ENCODE results near the gene MS4A6E.
A peak's percentile ranks its signal among the peaks of the same experiment; 100 is the strongest.
"Not testable (repeated sequence)": the region's sequence is repeated elsewhere in the genome, so short reads cannot be mapped to it uniquely, and the experiment has no call there.

MS4A6E gene

GRCh38 chr11:60349990-60350389 is 22.9 kb downstream of the MS4A6E start:
- no peak for TF ChIP-seq Cebpa-rat (IDR thresholded peaks at IDR 0.05)
- Histone ChIP-seq H4K20me1 (no peaks in the 10 kb centered on the region), H3K4me1 (no peaks in the 10 kb centered on the region), H3K4me3 (no peak overlapping the region), H3K36me3 (no peaks in the 10 kb centered on the region), H3K9ac (no peak overlapping the region), H3K9me3 (peaks cover 22% of the 10 kb centered on the region), H3K27ac (no peak overlapping the region), H3K27me3 (no peaks in the 10 kb centered on the region), H3K4me2 (no peak overlapping the region)

- Histone ChIP-seq H3K4me3 (no peak overlapping the region), H3K36me3 (0 out of 2 replicates have a peak, but pooled peaks cover 6% of the 10 kb centered on the region), H3K27me3 (no peaks in the 10 kb centered on the region), H3K9me3 (peaks cover 65% of the 10 kb centered on the region), H3K4me2 (no peak overlapping the region), H3K27ac (no peak overlapping the region), H3K4me1 (0 out of 2 replicates have a peak, but pooled peaks cover 1% of the 10 kb centered on the region), H3K9ac (no peak overlapping the region), H4K20me1 (no peaks in the 10 kb centered on the region)
- TF ChIP-seq Cebpa-rat (IDR thresholded peaks at IDR 0.05): no peak
These were observed 30.7 kb downstream of the MS4A6E start for GRCh38 chr11:60357771-60358170.

GRCh38 chr11:60360621-60361020 is 33.6 kb downstream of the MS4A6E start:
- no peak overlapping the region for H3K9ac ChIP-seq
- H3K27ac ChIP-seq: no peak overlapping the region
- H3K9me3 ChIP-seq: peaks cover 50% of the 10 kb centered on the region
- H3K4me2 ChIP-seq: no peak overlapping the region
- no peaks in the 10 kb centered on the region for H3K27me3 ChIP-seq
- 0 out of 2 replicates have a peak, but pooled peaks cover 6% of the 10 kb centered on the region for H3K36me3 ChIP-seq
- H3K4me3 ChIP-seq: peak overlapping the region; percentile 33; the same call in 1 of the 2 replicates
- H4K20me1 ChIP-seq: no peaks in the 10 kb centered on the region
- no peak for TF ChIP-seq Cebpa-rat (IDR thresholded peaks at IDR 0.05)
- peaks cover 24% of the 10 kb centered on the region for H3K4me1 ChIP-seq

DNA sequence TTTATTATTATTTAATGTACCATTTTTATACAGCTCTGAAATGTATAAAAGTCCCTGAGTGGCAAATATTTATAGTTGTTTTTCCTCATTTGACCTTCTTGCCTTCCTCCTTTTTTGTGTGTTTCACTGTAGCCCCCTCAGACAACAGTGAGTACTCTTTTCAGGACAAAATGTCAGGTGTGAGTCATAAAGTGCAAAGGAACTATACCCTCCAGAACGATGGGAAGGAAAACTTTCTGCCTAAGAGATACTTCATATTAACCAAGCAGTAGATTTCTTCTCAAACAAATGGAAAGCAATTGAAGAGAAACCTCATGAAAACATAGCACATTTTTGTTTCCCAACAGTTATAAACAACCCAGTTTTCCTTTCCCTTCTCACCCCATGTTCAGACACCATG is 35.2 kb downstream of the MS4A6E start:
- peaks cover 52% of the 10 kb centered on the region for H3K9me3 ChIP-seq
- H4K20me1 ChIP-seq: no peaks in the 10 kb centered on the region
- H3K4me3 ChIP-seq: no peak overlapping the region
- no peak overlapping the region for H3K27ac ChIP-seq
- H3K27me3 ChIP-seq: no peaks in the 10 kb centered on the region
- no peak overlapping the region for H3K4me2 ChIP-seq
- H3K4me1 ChIP-seq: peaks cover 24% of the 10 kb centered on the region
- no peak for TF ChIP-seq Cebpa-rat (IDR thresholded peaks at IDR 0.05)
- 0 out of 2 replicates have a peak, but pooled peaks cover 6% of the 10 kb centered on the region for H3K36me3 ChIP-seq
- no peak overlapping the region for H3K9ac ChIP-seq

DNA sequence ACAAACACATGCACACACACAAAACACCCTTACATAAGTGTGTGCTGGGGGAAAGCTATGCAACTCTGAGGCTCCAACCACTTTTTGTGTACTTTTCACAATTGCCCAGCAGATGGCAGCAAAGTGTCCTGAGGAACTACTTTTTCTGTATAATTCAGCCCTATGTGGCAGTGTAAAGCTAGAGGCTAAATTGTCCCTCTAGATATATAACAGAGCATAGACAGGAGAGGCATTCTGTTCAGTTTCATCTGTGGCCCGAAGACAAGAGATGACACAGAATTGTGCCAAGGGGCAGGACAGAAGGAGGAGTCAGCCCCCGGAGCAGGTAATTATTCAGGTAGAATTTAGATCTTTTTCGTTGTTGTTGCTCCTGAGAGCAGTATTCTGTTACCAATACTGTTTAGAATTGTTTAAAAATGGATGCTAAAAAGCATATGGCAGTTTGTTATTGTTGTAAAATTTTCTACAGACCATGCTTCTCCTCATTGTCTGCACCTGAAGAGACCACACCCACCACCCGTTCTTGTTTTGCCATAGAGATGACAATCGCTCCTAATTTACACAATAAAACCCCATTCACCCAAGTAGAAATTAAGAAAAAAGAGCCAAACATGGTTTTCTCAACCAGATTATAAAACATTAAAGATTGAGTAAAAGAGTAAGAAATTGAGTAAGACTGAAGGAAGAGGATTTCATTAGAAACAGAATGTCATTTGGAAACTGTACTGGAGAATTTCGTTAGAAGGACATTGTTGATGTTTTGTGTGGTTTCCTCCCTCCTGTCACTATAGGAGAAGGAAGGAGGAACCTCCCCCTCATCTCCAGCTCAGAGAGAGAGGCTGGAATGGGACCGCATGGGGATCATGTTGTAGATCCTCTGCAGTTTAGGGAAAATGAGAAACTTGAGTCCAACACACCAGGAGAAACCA is 36.8 kb downstream of the MS4A6E start:
- Histone ChIP-seq H3K27me3 (no peaks in the 10 kb centered on the region), H3K4me2 (peak overlapping the region; percentile 59), H3K9me3 (peaks cover 59% of the 10 kb centered on the region), H3K36me3 (0 out of 2 replicates have a peak, but pooled peaks cover 6% of the 10 kb centered on the region), H3K9ac (no peak overlapping the region), H4K20me1 (no peaks in the 10 kb centered on the region), H3K4me3 (no peak overlapping the region), H3K27ac (0 out of 2 replicates have a peak overlapping the region, but pooled peaks have one; percentile 4), H3K4me1 (peaks cover 24% of the 10 kb centered on the region)
- no peak for TF ChIP-seq Cebpa-rat (IDR thresholded peaks at IDR 0.05)

GRCh38 chr11:60366262-60366904 is 39.3 kb downstream of the MS4A6E start:
- peaks cover 24% of the 10 kb centered on the region for H3K4me1 ChIP-seq
- peaks cover 33% of the 10 kb centered on the region for H3K9me3 ChIP-seq
- not testable (repeated sequence) for H4K20me1 ChIP-seq, H3K27me3 ChIP-seq, H3K4me2 ChIP-seq, H3K9ac ChIP-seq, H3K36me3 ChIP-seq, H3K4me3 ChIP-seq, H3K27ac ChIP-seq

DNA sequence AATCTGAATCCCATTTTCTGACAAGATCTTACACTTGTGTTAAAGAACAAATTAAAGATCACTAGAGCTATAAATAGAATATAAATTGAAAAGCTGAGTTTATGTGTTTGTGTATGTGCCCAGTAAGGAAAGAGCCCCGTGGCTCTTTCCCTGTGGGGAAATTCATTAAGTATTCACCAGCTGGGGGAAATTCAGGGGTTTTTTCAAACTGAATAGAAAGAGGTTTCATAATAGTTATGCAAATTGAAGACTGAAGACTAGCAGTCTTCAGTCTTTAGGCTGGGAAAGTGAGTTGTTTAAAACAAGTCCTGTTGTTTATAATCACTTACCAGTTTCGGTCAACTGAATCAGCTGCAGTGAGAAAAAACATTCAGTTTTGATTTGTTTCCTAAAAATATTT is 40.0 kb downstream of the MS4A6E start:
- no peak for TF ChIP-seq Cebpa-rat (IDR thresholded peaks at IDR 0.05)
- H3K4me2 ChIP-seq: no peak overlapping the region
- H3K27me3 ChIP-seq: no peaks in the 10 kb centered on the region
- peaks cover 24% of the 10 kb centered on the region for H3K4me1 ChIP-seq
- H3K4me3 ChIP-seq: no peak overlapping the region
- no peak overlapping the region for H3K27ac ChIP-seq
- H3K9me3 ChIP-seq: peaks cover 28% of the 10 kb centered on the region
- H3K9ac ChIP-seq: no peak overlapping the region
- H4K20me1 ChIP-seq: no peaks in the 10 kb centered on the region
- H3K36me3 ChIP-seq: no peaks in the 10 kb centered on the region

- Histone ChIP-seq H3K4me3 (no peak overlapping the region), H3K4me2 (no peak overlapping the region), H3K27ac (no peak overlapping the region), H4K20me1 (no peaks in the 10 kb centered on the region), H3K9ac (no peak overlapping the region), H3K9me3 (peaks cover 31% of the 10 kb centered on the region), H3K27me3 (no peaks in the 10 kb centered on the region), H3K36me3 (no peaks in the 10 kb centered on the region), H3K4me1 (peaks cover 21% of the 10 kb centered on the region)
- TF ChIP-seq Cebpa-rat (IDR thresholded peaks at IDR 0.05): no peak
These were observed 40.8 kb downstream of the MS4A6E start for GRCh38 chr11:60367896-60368295.

GRCh38 chr11:60370252-60370810 is 43.3 kb downstream of the MS4A6E start:
- no peaks in the 10 kb centered on the region for H4K20me1 ChIP-seq
- H3K36me3 ChIP-seq: peaks cover 9% of the 10 kb centered on the region; the same call in 1 of the 2 replicates
- no peaks in the 10 kb centered on the region for H3K27me3 ChIP-seq
- H3K9ac ChIP-seq: no peak overlapping the region
- H3K4me3 ChIP-seq: no peak overlapping the region
- peaks cover 44% of the 10 kb centered on the region for H3K9me3 ChIP-seq
- TF ChIP-seq Cebpa-rat (IDR thresholded peaks at IDR 0.05): no peak
- no peak overlapping the region for H3K27ac ChIP-seq
- no peak overlapping the region for H3K4me2 ChIP-seq
- no peaks in the 10 kb centered on the region; the same call in 1 of the 2 replicates for H3K4me1 ChIP-seq

Data from BLaER1 (cell line).